Neural crest cell (in vitro differentiated cells): ENCODE data around the gene LLCFC1. TPM values are rescaled to one million over a fixed set of nuclear protein-coding genes. Genes with fewer than 3 reads are reported as not detected.

Source experiments
- DNase-seq: peaks from one replicate; pipeline ENCODE4 v3.0.0; 2021; ENCODE audit warnings: low read depth, mixed read lengths, low spot score
- H3K27ac Mint-ChIP-seq: one replicate; pipeline ENCODE4 v1.8.0; 2021; ENCODE audit warnings: mild to moderate bottlenecking, mixed read lengths; ENCODE audit not compliant: unreplicated experiment
- H3K27me3 Mint-ChIP-seq: 2 replicates; pipeline ENCODE4 v1.8.0; 2021; ENCODE audit warnings: low read depth, mild to moderate bottlenecking, mixed read lengths
- H3K36me3 Mint-ChIP-seq: 2 replicates; pipeline ENCODE4 v1.8.0; 2021; ENCODE audit warnings: low read depth, mild to moderate bottlenecking, mixed read lengths
- H3K4me1 Mint-ChIP-seq: 2 replicates; pipeline ENCODE4 v1.8.0; 2021; ENCODE audit warnings: mixed read lengths
- H3K4me3 Mint-ChIP-seq: one replicate; pipeline ENCODE4 v1.8.0; 2021; ENCODE audit warnings: mild to moderate bottlenecking, mixed read lengths
- H3K9me3 Mint-ChIP-seq: 2 replicates; pipeline ENCODE4 v1.8.0; 2021; ENCODE audit warnings: mixed read lengths
- total RNA-seq: library from RNA; stranded (reverse); gene quantifications from 2 replicates; pipeline ENCODE4 v1.2.1, GENCODE V29; 2021
- TF ChIP-seq, protein P1 (sequence below): fragments of 200-600 bp; sonication (generic); conservative IDR thresholded peaks from 2 replicates; pipeline ENCODE4 v1.5.0; 2021; ENCODE audit warnings: antibody characterized with exemption, mild to moderate bottlenecking

Gene LLCFC1
- total RNA-seq, 1 donor from 2014 or later, result not detected

DNA sequence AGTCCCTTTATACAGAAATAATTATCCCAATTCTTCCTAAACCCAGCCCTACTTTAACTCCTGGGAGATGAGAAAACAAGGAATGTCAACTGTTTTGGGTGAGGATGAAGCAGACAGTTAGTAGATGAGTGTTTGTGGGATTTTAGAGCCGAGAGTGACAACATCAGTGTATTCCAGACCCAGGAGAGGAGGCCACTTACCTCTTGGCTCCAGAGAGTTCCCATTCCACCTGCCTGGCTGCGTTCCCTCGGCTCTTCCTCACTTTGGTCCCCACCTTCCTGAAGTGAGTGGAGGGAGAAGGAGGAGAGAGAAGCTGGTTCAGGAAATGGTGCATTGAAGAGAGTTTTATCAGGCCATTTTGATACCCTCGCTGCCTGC lies 22.3 kb downstream of the LLCFC1 start:
- TF ChIP-seq, protein P1, sequence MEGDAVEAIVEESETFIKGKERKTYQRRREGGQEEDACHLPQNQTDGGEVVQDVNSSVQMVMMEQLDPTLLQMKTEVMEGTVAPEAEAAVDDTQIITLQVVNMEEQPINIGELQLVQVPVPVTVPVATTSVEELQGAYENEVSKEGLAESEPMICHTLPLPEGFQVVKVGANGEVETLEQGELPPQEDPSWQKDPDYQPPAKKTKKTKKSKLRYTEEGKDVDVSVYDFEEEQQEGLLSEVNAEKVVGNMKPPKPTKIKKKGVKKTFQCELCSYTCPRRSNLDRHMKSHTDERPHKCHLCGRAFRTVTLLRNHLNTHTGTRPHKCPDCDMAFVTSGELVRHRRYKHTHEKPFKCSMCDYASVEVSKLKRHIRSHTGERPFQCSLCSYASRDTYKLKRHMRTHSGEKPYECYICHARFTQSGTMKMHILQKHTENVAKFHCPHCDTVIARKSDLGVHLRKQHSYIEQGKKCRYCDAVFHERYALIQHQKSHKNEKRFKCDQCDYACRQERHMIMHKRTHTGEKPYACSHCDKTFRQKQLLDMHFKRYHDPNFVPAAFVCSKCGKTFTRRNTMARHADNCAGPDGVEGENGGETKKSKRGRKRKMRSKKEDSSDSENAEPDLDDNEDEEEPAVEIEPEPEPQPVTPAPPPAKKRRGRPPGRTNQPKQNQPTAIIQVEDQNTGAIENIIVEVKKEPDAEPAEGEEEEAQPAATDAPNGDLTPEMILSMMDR, result no peak
- H3K27me3 Mint-ChIP-seq, result peaks cover 25% of the 10 kb centered on the region
- H3K4me3 Mint-ChIP-seq, result no peak overlapping the region
- no peak overlapping the region for H3K27ac Mint-ChIP-seq
- DNase-seq, result no peak
- no peaks in the 10 kb centered on the region for H3K36me3 Mint-ChIP-seq
- peaks cover 5% of the 10 kb centered on the region for H3K4me1 Mint-ChIP-seq
- peaks cover 3% of the 10 kb centered on the region for H3K9me3 Mint-ChIP-seq

DNA sequence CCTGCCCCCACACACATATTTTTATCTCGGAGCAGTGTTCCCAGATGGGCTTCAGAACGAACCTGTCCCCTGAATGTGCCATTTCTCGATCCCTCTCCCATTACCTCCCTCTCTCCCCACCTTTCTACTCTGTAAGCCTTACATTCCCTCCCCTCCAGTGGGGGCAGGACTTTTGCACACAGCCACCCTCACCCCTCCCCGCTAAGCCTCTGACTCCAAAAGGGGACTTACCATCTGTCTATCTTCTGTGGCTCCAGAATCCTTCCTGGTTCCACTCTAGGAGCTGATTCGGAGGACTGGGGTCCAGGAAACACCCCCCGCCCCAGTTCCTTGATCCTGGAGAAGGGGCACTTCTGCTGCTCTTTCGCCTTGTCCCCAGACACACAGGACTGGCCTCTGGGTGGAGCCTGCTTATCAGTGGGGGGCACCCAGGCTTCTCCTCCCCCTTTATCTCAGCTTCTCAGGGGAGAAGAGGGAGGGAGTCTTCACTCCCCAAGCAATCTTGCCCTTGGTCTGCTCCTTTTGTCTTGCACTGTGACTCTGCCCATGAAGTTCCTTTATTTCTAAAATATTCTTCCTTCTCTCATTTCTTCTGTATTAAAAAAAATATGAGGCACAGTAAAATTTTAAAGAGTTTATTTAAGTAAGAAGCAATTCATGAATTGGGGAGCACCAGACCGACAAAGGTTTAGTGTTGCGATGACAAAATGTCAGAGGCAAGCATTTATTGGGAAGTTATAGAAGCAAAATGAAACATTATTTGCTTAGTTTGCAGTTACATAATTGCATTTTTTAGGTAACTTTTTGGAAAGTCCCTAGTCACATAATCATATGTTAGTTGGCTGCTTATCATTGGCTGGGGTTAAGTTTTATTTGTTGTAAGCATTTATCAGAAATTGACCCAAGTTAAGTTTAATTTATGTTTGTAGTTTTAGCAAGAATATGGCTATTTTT lies 23.0 kb downstream of the LLCFC1 start, which contains the start of gene KEL:
Gene KEL, minus strand, starts transcription at position 391 of the 954 bp plus-strand sequence. Its CDS starts 157 bp downstream, at position 234.
- H3K27me3 Mint-ChIP-seq, result peaks cover 25% of the 10 kb centered on the region
- H3K4me1 Mint-ChIP-seq, result peaks cover 5% of the 10 kb centered on the region
- no peak within 1 kb of the TSS for H3K4me3 Mint-ChIP-seq
- DNase-seq, result no peak
- H3K36me3 Mint-ChIP-seq, result no peaks in the 10 kb centered on the region
- TF ChIP-seq, protein P1, result no peak
- peaks cover 3% of the 10 kb centered on the region for H3K9me3 Mint-ChIP-seq
- no peak within 1 kb of the TSS for H3K27ac Mint-ChIP-seq

DNA sequence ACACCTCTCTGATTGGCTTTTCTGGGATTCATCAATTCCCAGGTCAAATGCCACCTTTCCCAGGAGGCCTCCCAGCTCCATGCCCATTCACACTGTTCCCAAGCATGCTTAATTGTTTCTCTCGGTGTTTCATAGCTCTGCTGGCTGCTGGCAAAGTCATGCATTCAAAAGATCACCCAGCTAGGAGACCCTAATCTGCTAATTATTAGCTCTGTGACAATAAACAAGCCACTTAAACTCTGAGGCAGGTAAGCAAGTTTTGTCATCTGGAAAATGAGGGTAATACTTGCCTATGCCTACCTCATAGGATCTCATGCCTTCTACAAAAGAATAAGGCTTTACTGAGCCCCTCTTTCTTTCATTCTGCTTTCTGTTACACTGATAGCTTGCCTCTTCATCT lies 23.7 kb downstream of the LLCFC1 start:
- DNase-seq, result no peak
- peaks cover 5% of the 10 kb centered on the region for H3K4me1 Mint-ChIP-seq
- H3K27me3 Mint-ChIP-seq, result peaks cover 25% of the 10 kb centered on the region
- no peak overlapping the region for H3K4me3 Mint-ChIP-seq
- H3K27ac Mint-ChIP-seq, result no peak overlapping the region
- H3K9me3 Mint-ChIP-seq, result peaks cover 3% of the 10 kb centered on the region
- H3K36me3 Mint-ChIP-seq, result no peaks in the 10 kb centered on the region
- TF ChIP-seq, protein P1, result no peak

DNA sequence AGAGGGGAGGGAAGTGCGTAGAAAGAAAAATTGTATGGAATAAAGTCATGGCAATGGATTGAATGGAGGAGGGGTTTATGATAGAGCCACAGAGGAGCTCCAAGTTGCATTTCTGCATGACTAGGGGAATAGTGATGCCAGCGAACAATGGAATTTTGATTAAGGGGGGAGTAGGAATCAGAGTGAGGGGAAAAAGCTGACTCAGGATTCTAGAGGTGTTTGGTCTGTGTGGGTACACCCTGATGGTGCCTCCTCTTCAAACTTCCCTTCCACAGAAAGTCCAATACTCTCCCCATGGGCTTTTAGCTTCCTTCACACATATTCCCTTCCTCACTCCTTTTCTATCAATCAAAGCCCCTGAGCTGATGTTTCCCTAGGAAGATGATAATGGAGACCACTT lies 24.7 kb downstream of the LLCFC1 start:
- Mint-ChIP-seq H3K36me3 (no peaks in the 10 kb centered on the region), H3K4me3 (no peak overlapping the region), H3K4me1 (peaks cover 5% of the 10 kb centered on the region), H3K9me3 (peaks cover 3% of the 10 kb centered on the region), H3K27me3 (peaks cover 22% of the 10 kb centered on the region), H3K27ac (no peak overlapping the region)
- no peak for DNase-seq
- TF ChIP-seq, protein P1, result no peak

DNA sequence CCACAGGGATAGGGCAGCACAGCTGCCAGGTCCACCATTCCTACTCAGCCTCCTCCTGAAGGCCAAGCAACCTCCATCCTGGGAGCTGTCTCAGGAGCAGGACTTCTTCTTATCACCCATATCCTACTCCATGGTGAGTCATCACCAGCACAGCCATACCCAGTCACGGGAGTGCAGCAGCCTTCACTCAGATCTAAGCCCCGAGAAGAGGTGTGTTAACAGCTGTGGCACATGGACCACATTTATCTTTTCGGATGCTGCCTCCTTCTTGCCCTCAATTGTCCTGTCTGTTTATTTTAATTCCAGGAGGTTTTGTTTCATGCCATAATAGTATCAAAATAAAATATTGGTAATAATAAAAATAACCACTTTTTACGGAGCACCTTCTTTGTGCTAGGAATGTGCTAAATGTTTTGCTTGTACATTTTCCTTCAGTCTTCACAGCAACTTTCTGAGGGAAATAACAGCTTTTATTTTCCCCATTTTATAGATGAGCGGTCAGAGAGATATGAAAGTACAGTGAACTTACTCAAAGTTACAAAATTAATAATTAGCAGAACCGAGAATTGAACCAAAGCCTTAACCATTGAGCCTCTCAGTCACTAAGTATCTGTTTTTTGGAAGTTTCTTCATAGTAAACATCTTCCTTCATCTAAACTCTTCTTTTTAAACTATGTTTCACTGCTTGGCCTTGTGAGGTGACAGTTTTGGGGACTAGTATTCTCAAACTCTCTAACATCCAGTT lies 25.4 kb downstream of the LLCFC1 start:
- no peaks in the 10 kb centered on the region for H3K9me3 Mint-ChIP-seq
- H3K4me3 Mint-ChIP-seq, result no peak overlapping the region
- DNase-seq, result no peak
- H3K27me3 Mint-ChIP-seq, result peaks cover 16% of the 10 kb centered on the region
- TF ChIP-seq, protein P1, result no peak
- no peak overlapping the region for H3K27ac Mint-ChIP-seq
- H3K36me3 Mint-ChIP-seq, result no peaks in the 10 kb centered on the region
- peaks cover 5% of the 10 kb centered on the region for H3K4me1 Mint-ChIP-seq
